Pulmonary artery endothelial cell (primary cell): ENCODE results near the gene HTD2. TPM values are rescaled to one million over a fixed set of nuclear protein-coding genes. Genes with fewer than 3 reads are reported as not detected.

Experiments
- DNase-seq: peaks from one replicate; pipeline ENCODE4 v3.0.0-alpha.2; 2011; ENCODE audit warnings: low read depth, low spot score
- total RNA-seq: library from RNA; depleted of rRNA; stranded (reverse); fragments of >200 nt; gene quantifications from 2 replicates; pipeline ENCODE4 v1.2.3, GENCODE V29; 2014

The HTD2 gene
- total RNA-seq, 1 donor from 2014 or later, result 5.4 TPM

DNA sequence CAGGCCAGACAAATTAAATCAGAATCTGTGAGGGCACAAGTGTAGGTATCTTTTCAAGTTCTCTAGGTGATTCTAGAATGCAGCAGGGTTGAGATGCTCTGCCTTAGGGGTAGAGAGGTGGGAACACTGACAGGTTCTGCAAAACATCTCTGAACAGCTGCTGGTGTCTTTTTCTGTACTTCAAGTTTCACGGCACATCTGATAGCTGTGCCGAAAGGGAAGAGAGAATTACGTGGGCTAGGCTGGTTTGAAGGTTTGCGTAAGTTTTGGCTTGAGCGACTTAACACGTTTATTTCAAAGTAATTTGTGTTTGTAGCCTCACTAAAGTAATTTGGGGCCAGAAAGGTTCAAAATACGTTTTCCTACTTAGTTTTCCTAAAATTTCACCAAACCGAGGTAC, 48.9 kb downstream of the HTD2 start:
- no peak for DNase-seq

DNA sequence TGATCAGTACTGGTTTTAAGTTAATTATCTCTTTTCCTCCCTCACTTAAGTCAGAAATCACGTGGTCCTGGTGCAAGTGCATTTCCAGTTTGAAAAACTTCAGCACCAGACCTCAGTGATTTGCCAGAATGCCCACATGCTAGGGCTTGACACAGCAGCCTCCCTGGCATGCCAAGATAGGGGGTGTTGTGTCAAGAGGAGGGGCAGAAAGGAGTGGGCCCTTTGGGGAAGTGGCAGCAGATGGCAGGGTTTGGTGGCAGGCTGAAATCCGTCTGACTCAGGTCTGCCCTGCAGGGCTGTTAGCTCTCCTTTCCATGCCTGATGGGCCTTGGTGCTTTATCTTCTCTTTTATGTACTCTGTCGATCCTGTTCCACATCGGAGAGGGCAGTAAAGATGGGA, 49.7 kb downstream of the HTD2 start:
- no peak for DNase-seq

- DNase-seq, result no peak
These were observed 51.1 kb downstream of the HTD2 start for GRCh38 chr3:58357402-58357801.

DNA sequence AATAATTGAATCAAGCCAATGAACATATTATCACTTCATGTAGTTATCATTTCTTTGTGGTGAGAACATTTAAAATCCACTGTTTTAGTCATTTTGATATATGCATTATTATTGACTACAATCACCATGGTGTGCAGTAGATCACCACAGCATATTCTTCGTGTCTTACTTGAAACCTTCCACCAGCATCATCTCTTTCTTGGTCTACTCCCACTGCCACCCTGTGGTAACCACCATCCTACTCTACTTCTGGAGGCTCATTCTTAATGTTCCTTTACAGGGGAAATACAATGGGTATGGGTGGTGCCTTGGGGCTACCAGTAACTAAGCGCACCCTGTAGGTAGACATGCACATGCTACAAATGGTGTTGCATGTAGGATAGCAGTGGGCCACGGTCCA, 51.8 kb downstream of the HTD2 start:
- no peak for DNase-seq

DNA sequence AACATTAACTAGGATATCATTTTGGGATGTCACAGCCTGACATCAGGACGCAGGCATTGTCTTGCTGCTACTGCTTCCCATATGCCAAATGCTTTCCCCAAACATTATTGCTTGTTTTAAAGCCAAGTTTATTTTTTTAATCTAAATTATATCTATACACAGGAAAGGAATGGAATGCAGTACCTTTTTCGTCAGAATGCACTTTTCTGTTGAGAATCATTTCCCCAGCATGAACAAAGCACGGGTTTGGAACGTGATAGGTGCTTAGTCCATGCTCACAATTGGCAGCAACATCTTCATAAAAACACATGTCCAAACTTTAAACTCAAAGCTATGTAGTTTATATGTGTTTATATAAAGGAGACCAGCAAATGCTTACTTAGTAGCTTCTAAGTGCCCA, 52.5 kb downstream of the HTD2 start:
- DNase-seq, result no peak

GRCh38 chr3:58359621-58360020, 53.3 kb downstream of the HTD2 start:
- DNase-seq, result no peak

GRCh38 chr3:58361866-58362265, 55.5 kb downstream of the HTD2 start:
- no peak for DNase-seq

DNA sequence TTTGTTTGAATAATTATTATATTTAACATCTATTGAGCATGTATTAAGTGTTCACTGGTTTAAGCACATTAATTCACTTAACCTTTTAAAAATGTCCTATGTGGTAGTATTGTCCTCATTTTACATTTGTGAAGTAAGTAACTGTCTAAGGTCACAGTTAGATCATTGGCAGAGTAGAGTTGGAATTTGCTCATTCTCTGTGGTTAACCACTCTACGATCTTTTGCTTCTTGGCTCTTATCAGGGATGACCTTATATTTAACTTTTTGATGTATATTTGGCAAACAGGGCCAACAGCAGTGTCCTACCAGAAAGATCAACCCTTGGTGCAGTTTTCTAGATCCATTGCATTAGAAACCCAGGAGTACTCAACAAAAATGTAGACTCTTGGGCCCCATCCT, 60.4 kb downstream of the HTD2 start:
- DNase-seq, result no peak

DNA sequence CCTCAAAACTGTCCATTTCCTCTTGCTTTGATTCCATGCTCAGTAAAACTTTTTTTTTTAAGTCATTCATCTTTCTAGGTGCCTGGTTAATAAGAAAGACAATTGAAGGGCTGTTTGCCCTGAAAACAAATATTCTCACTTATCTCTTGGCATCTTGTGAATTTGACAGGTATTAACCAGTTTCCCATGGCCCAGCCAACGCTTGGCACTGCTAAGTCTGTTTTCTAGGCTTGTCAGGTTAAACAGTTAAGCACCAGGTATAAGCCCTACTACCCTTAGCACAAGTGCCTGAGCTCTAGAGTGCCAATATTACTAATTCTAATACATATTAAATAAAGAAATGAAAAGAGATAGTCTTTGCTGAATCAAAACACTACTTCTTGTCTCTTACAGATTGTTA, 62.7 kb downstream of the HTD2 start:
- DNase-seq, result no peak

Other genes starting within 250 kb of the HTD2 start
- 0.07 and 0.20 TPM in 2 replicates for gene DNASE1L3, start 95.5 kb upstream of the HTD2 start, total RNA-seq
- 5.9 and 9.0 TPM in 2 replicates for gene ABHD6, start 68.7 kb upstream of the HTD2 start, total RNA-seq
- gene RPP14, start 275 bp upstream of the HTD2 start, total RNA-seq, result 17.4 and 17.8 TPM in 2 replicates
- 13.6 and 27.3 TPM in 2 replicates for gene PXK, start 26.4 kb downstream of the HTD2 start, total RNA-seq
- gene PDHB, start 127.3 kb downstream of the HTD2 start, total RNA-seq, result 59.7 and 95.6 TPM in 2 replicates
- gene KCTD6, start 185.6 kb downstream of the HTD2 start, total RNA-seq, result 5.7 and 8.4 TPM in 2 replicates
- 1.3 and 1.8 TPM in 2 replicates for gene ACOX2, start 230.7 kb downstream of the HTD2 start, total RNA-seq